ENCODE measurements around the gene WBP2. TPM values are rescaled to one million over a fixed set of nuclear protein-coding genes. Genes with fewer than 3 reads are reported as not detected.
A peak's percentile ranks its signal among the peaks of the same experiment; 100 is the strongest.

The WBP2 gene
- total and polyA plus RNA-seq, 2 of the 8 experiments (the other 6 are each of a cell fraction or from before 2014, with no cell fraction given) = 48.2 to 71.2 TPM

GRCh38 chr17:75895370-75896155 lies 40.4 kb upstream of the WBP2 start:
- 0 out of 2 replicates have a peak overlapping the region, but pooled peaks have one; percentile 31 for H2BK15ac ChIP-seq (ENCODE audit: low read length)
- H2BK20ac ChIP-seq (ENCODE audit: low read length) = no peak overlapping the region
- H2AK5ac ChIP-seq (ENCODE audit: low read depth, low read length) = peak overlapping the region; percentile 88
- peak overlapping the region in 3 of 4 experiments; percentile 62 to 91 (median 62); a peak in 6 of 7 replicates for H3K9ac ChIP-seq (replicated peaks in 1 of 4; ENCODE audit: extremely low read depth in 1 of 4, low read depth in 3 of 4, low read length in 3 of 4)
- H2BK12ac ChIP-seq (ENCODE audit: low read depth, low read length) = peak overlapping the region; percentile 80; the same call in 1 of the 2 replicates
- H3K79me1 ChIP-seq (ENCODE audit: low read depth, low read length) = peaks cover 3% of the 10 kb centered on the region; the same call in 1 of the 2 replicates
- DNase-seq (ENCODE audit: low read depth in 1 of 2, low spot score in 2 of 2) (peak in 1 of 2 experiments; percentile 63), FAIRE-seq (no peak)
- H3K23ac ChIP-seq (ENCODE audit: insufficient read length) = no peak overlapping the region
- no peak overlapping the region for H2AFZ ChIP-seq (ENCODE audit: low read length)
- ChIA-PET CTCF (ENCODE audit: partially characterized antibody) (interaction anchor here (0.6 to 51.3 kb wide), 15 partner anchors 9 to 113 kb away, joined by 3 to 885 read pairs (median 5); partner anchors contain the start of genes CDK3, MRPL38, TRIM47 and WBP2), POLR2A (ENCODE audit: partially characterized antibody) (interaction anchor here (0.8 to 12.1 kb wide), 16 partner anchors 8 to 185 kb away, joined by 3 to 143 read pairs (median 8); partner anchors contain the start of genes FBF1, MRPL38, TRIM47 and UNK)
- H3K56ac ChIP-seq (replicated peaks; ENCODE audit: insufficient read length, low read depth, low read length) = no peak overlapping the region
- WGBS, 2 experiments (ENCODE audit: extremely low coverage in 1 of 2, insufficient coverage in 1 of 2, insufficient read length in 1 of 2, insufficient replicate concordance in 2 of 2, low coverage in 1 of 2, low lambda C conversion rate in 2 of 2, missing lambda C conversion rate in 1 of 2) = 23% methylated on average over 28 of the region's 28 CpGs; no CpG with 5 or more reads in 1 of the 2 experiments
- H3K27ac ChIP-seq (ENCODE audit: low read depth, low read length) = no peak overlapping the region
- no peak overlapping the region for H3K14ac ChIP-seq (ENCODE audit: insufficient read length)
- H2BK120ac ChIP-seq (replicated peaks; ENCODE audit: low read depth, low read length) = no peak overlapping the region
- H4K5ac ChIP-seq (ENCODE audit: insufficient read length, low read depth, low read length) = no peak overlapping the region
- no peak overlapping the region for H4K8ac ChIP-seq (ENCODE audit: extremely low read depth, insufficient read depth, low read length)
- peak overlapping the region; percentile 58 to 96 (median 80) for H3K4me3 ChIP-seq (ENCODE audit: extremely low read depth in 1 of 4, insufficient read depth in 2 of 4, low read depth in 3 of 4, low read length in 4 of 4)
- H3K4me1 ChIP-seq (replicated peaks in 1 of 4; ENCODE audit: control insufficient read depth in 3 of 4, insufficient read depth in 4 of 4, low read length in 3 of 4) = peaks cover 4 to 25% (median 13%) of the 10 kb centered on the region in 4 experiments
- H3K36me3 ChIP-seq (ENCODE audit: control insufficient read depth in 2 of 4, insufficient read depth in 4 of 4, low read length in 3 of 4) = peaks cover 5 to 37% (median 27%) of the 10 kb centered on the region in 4 experiments; a peak in 6 of 8 replicates
- no peaks in the 10 kb centered on the region for H3K27me3 ChIP-seq (replicated peaks in 1 of 4; ENCODE audit: control insufficient read depth in 3 of 4, extremely low read depth in 1 of 4, insufficient read depth in 3 of 4, low read length in 3 of 4)
- H3K18ac ChIP-seq (ENCODE audit: extremely low read depth, low read length) = peak overlapping the region; percentile 97
- H3K79me2 ChIP-seq (ENCODE audit: control insufficient read depth in 1 of 2, insufficient read depth in 2 of 2, low read length in 2 of 2) = peaks cover 0 to 15% of the 10 kb centered on the region in 2 experiments; a peak in 1 of 4 replicates
- peak overlapping the region; percentile 66; the same call in 1 of the 2 replicates for H2BK5ac ChIP-seq (ENCODE audit: low read depth, low read length)
- H3K4ac ChIP-seq (replicated peaks; ENCODE audit: insufficient read length, low read depth, low read length) = peak overlapping the region; percentile 97
- H3K4me2 ChIP-seq (ENCODE audit: insufficient read depth in 1 of 2, low read depth in 2 of 2, low read length in 2 of 2) = peak overlapping the region; percentile 88 to 95
- no peaks in the 10 kb centered on the region for H3K9me3 ChIP-seq (ENCODE audit: insufficient read depth in 2 of 2, low read depth in 1 of 2, low read length in 1 of 2)
- H3K23me2 ChIP-seq (ENCODE audit: low read depth, low read length) = peaks cover 8% of the 10 kb centered on the region
- peaks cover 2 to 11% of the 10 kb centered on the region in 2 experiments for H4K20me1 ChIP-seq (replicated peaks in 1 of 2; ENCODE audit: control insufficient read depth in 1 of 2, insufficient read depth in 2 of 2, low read length in 2 of 2)
- peak overlapping the region; percentile 83 for H4K91ac ChIP-seq (replicated peaks; ENCODE audit: insufficient read length, low read length)
- TF ChIP-seq USF2 (IDR thresholded peaks at IDR 0.05; ENCODE audit: low read length) (no peak), SP1 (IDR thresholded peaks at IDR 0.05; ENCODE audit: low read depth, low read length) (no peak), SUZ12 (IDR thresholded peaks at IDR 0.05; ENCODE audit: low read length) (no peak), CEBPB (IDR thresholded peaks at IDR 0.05; ENCODE audit: low read depth, low read length) (no peak), YY1 (IDR thresholded peaks at IDR 0.05; ENCODE audit: low read depth, low read length) (peak; percentile 2; the same call in 1 of the 2 replicates), MAFK (IDR thresholded peaks at IDR 0.05; ENCODE audit: low read depth, low read length) (no peak), SP2 (IDR thresholded peaks at IDR 0.05; ENCODE audit: low read length) (no peak), BCL11A (IDR thresholded peaks at IDR 0.05; ENCODE audit: low read depth in 2 of 2, low read length in 2 of 2) (no peak)
